OCI-LY1 (cell line): Measurements from ENCODE around the gene GRHPR.

Experiments used
- CTCF ChIP-seq: fragments of 200-600 bp; sonication (generic), shearing (Covaris generic); IDR thresholded peaks from 2 replicates; pipeline ENCODE4 v1.5.1; 2017; ENCODE audit warnings: mild to moderate bottlenecking, antibody characterized with exemption, low read length, moderate library complexity, mixed read lengths
- EZH2 ChIP-seq: fragments of 200-600 bp; sonication (generic), shearing (Covaris generic); IDR thresholded peaks from 2 replicates; pipeline ENCODE4 v1.8.0; 2017; ENCODE audit warnings: borderline replicate concordance, mixed run types, mild to moderate bottlenecking, antibody characterized with exemption, low read length, moderate library complexity, mixed read lengths

- TF ChIP-seq EZH2 (no peak), CTCF (no peak)
Observed at GRCh38 chr9:37454238-37454637, 31.7 kb downstream of the GRHPR start.
